Measurements from ENCODE around the gene ALS2CL.

ALS2CL gene

DNA sequence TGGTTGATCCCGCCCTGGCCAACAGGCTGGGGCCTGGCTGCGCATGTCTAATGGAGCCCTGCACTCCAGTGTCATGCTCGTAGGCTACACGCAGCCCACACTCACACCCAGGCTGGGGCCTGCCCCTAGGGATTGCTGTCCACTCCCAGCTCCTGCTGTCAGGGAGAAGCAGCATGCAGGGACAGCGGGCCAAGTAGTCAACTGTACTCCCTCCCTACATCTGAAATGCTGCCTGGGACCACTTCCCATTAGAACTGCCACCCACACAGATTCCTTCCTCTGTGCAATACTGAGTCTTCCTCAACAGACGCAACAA is 16.1 kb downstream of the ALS2CL start:
- intact Hi-C loops (cut with DNase I; ENCODE audit: low total_unique reads) = no loop called here
- no peaks in the 10 kb centered on the region for H3K4me1 ChIP-seq
- no peak overlapping the region for H3K27ac ChIP-seq
- TF ChIP-seq, protein P1, sequence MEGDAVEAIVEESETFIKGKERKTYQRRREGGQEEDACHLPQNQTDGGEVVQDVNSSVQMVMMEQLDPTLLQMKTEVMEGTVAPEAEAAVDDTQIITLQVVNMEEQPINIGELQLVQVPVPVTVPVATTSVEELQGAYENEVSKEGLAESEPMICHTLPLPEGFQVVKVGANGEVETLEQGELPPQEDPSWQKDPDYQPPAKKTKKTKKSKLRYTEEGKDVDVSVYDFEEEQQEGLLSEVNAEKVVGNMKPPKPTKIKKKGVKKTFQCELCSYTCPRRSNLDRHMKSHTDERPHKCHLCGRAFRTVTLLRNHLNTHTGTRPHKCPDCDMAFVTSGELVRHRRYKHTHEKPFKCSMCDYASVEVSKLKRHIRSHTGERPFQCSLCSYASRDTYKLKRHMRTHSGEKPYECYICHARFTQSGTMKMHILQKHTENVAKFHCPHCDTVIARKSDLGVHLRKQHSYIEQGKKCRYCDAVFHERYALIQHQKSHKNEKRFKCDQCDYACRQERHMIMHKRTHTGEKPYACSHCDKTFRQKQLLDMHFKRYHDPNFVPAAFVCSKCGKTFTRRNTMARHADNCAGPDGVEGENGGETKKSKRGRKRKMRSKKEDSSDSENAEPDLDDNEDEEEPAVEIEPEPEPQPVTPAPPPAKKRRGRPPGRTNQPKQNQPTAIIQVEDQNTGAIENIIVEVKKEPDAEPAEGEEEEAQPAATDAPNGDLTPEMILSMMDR (IDR thresholded peaks at IDR 0.05) = no peak
- no peaks in the 10 kb centered on the region for H3K27me3 ChIP-seq
- H3K36me3 ChIP-seq = peaks cover 8 to 92% (median 17%) of the 10 kb centered on the region in 3 donors
- no peaks in the 10 kb centered on the region for H3K9me3 ChIP-seq
- H3K4me3 ChIP-seq = no peak overlapping the region
- DNase-seq = no peak

GRCh38 chr3:46676601-46677410 is 16.7 kb downstream of the ALS2CL start:
- Histone ChIP-seq H3K9me3 (no peaks in the 10 kb centered on the region), H3K4me1 (no peaks in the 10 kb centered on the region), H3K4me3 (no peak overlapping the region), H3K27me3 (no peaks in the 10 kb centered on the region), H3K36me3 (peaks cover 8 to 92% (median 17%) of the 10 kb centered on the region in 3 donors), H3K27ac (no peak overlapping the region)
- DNase-seq = no peak
- TF ChIP-seq, protein P1 (IDR thresholded peaks at IDR 0.05) = no peak
- intact Hi-C loops (cut with DNase I; ENCODE audit: low total_unique reads) = no loop called here

- H3K36me3 ChIP-seq = peaks cover 8 to 92% (median 17%) of the 10 kb centered on the region in 3 donors
- intact Hi-C loops (cut with DNase I; ENCODE audit: low total_unique reads) = no loop called here
- no peaks in the 10 kb centered on the region for H3K4me1 ChIP-seq
- no peak for DNase-seq
- H3K9me3 ChIP-seq = no peaks in the 10 kb centered on the region
- H3K27ac ChIP-seq = no peak overlapping the region
- no peaks in the 10 kb centered on the region for H3K27me3 ChIP-seq
- TF ChIP-seq, protein P1 (IDR thresholded peaks at IDR 0.05) = no peak
- H3K4me3 ChIP-seq = no peak overlapping the region
Measured at GRCh38 chr3:46675843-46676567, 17.5 kb downstream of the ALS2CL start.

DNA sequence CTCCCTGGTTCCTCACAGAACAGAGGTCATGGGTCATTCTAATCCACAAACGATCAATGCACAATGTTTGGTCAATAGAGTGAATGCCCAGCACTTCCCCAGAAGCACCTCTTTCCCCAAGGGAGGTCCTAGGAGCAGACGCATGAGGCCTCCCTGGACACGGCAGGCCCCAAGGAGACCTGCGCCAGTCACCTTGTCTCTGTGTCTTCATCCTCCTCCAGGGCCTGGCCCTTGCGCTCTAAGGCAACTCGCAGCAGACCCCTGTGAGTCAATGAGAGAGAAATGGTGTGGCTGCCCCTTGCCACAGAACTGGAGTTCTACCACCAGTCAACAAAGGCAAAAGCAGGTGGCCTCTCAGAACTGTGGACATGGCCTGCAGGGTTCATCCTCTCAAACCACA is 18.1 kb downstream of the ALS2CL start:
- TF ChIP-seq, protein P1 (IDR thresholded peaks at IDR 0.05) = no peak
- Histone ChIP-seq H3K27ac (no peak overlapping the region), H3K4me3 (no peak overlapping the region), H3K36me3 (peaks cover 8 to 89% (median 13%) of the 10 kb centered on the region in 3 donors), H3K4me1 (no peaks in the 10 kb centered on the region), H3K27me3 (no peaks in the 10 kb centered on the region), H3K9me3 (no peaks in the 10 kb centered on the region)
- DNase-seq = no peak
- intact Hi-C loops (cut with DNase I; ENCODE audit: low total_unique reads) = no loop called here

DNA sequence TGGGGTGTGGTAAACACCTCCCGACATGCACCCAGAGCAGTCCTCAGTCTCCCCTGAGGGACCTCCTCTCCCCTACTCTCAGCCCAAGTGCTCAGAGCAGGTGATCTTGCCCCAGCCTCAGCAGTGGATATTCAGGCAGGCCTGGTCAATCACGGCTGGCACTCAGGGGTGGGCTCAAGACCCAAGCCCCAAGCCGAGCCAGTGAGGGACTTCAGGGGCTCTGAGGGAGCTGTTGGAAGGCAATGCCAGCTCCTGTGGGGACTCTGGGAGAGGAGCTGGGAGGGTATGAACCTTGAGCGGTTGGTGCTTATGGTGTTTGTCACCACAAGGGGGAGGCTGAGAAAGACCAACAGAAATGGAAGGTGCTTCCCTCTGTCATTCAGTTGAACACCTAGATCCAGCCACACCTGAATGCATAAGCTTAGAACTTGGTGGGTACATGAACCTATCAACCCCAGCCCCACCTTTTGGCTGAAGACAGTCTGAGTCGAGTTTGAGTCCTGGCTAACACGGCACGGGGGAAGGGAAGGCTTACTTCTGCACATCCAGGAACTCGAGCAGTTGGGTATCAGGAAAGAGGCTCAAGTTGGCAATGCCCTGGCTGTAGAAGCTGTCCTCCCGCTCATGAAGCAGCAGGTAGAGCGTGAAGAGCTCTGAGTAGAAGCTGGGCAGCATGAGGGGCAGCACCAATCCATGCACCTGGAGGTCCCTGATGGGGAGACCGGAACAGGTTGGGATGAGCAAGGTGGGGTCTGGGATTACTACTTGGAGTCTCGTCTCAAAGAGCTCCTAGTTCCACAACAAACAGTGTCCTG is 19.2 kb downstream of the ALS2CL start:
- TF ChIP-seq, protein P1 (IDR thresholded peaks at IDR 0.05) = no peak
- no peaks in the 10 kb centered on the region for H3K9me3 ChIP-seq
- peaks cover 7 to 77% (median 8%) of the 10 kb centered on the region in 3 donors for H3K36me3 ChIP-seq
- DNase-seq = peak in 1 of 2 donors; percentile 46
- no peak overlapping the region for H3K27ac ChIP-seq
- H3K4me1 ChIP-seq = no peaks in the 10 kb centered on the region
- H3K27me3 ChIP-seq = no peaks in the 10 kb centered on the region
- H3K4me3 ChIP-seq = no peak overlapping the region
- intact Hi-C loops (cut with DNase I; ENCODE audit: low total_unique reads) = no loop called here
